Mammary epithelial cell (primary cell): ENCODE results near the gene TTC32.

Source experiments
- CTCF ChIP-seq, 2 donors: IDR thresholded peaks in 1 of 2; conservative IDR thresholded peaks in 1 of 2; 2 replicates each; pipeline ENCODE4 v1.5.1; 2011 to 2012; ENCODE audit warnings: inconsistent platforms in 2 of 2, low read length in 2 of 2, mild to moderate bottlenecking in 2 of 2, control low read depth in 1 of 2, low read depth in 1 of 2; ENCODE audit not compliant: insufficient read depth in 1 of 2; ENCODE audit errors: extremely low read depth in 1 of 2
- EZH2 ChIP-seq: IDR thresholded peaks from 2 replicates; pipeline ENCODE4 v1.6.1; 2012; ENCODE audit warnings: low read length, inconsistent platforms, borderline replicate concordance

- no peak for TF ChIP-seq CTCF (conservative IDR thresholded peaks at IDR 0.05 in 1 of 2, IDR thresholded peaks at IDR 0.05 in 1 of 2; ENCODE audit: extremely low read depth in 1 of 2, insufficient read depth in 1 of 2, low read depth in 1 of 2, low read length in 2 of 2)
- no peak for TF ChIP-seq EZH2
Observed at GRCh38 chr2:19911808-19912509, 10.2 kb upstream of the TTC32 start.
